ENCODE data around the gene TRMO. TPM values are rescaled to one million over a fixed set of nuclear protein-coding genes. Genes with fewer than 3 reads are reported as not detected.

Gene TRMO
- total RNA-seq, 2 donors from 2014 or later: 41.2 to 46.3 TPM

DNA sequence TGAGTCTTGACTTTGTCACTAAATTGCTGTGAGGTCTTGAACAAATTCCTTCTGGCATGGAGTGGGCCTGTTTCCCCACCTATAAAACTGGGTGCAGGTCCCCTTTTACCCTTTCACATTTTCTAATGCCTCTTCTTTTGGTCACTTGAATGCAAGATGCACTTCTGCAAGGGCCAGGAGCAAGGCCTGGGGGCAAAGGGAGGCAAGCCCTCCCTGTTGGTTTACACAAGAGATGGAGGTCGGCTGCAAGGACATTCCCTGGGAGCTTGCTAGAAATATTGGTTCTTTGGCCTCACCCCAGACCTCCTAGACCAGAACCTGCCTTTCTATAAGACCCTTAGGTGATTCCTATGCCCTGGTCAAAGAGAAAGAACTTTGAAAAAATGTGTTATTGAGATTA, 63.5 kb downstream of the TRMO start:
- H3K27ac Mint-ChIP-seq: no peak overlapping the region
- peaks cover 72% of the 10 kb centered on the region for H3K27me3 Mint-ChIP-seq
- peaks cover 7% of the 10 kb centered on the region for H3K36me3 Mint-ChIP-seq (ENCODE audit: low read depth)
- no peak for ATAC-seq
- DNase-seq: no peak
- H3K4me3 Mint-ChIP-seq: no peak overlapping the region
- H3K4me1 Mint-ChIP-seq: peaks cover 10% of the 10 kb centered on the region
- peaks cover 4% of the 10 kb centered on the region for H3K9me3 ChIP-seq (ENCODE audit: control insufficient read depth, low read length, poor library complexity, severe bottlenecking)

DNA sequence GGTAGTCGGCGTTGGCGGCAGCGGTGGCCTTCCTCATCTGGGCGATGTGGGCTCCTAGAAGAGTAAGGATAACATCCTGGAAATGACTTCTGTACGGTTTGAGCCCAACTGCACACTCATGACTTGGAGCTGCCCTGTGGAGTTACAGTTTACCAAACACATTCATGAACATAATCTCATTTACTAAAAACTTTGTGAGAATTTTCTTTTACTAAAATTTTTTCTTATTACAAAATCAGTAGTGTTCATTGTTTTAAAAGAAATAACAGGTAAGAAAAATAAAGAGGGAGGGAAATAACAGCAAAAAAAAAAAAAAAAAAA, 63.9 kb downstream of the TRMO start:
- DNase-seq: no peak
- Mint-ChIP-seq H3K4me1 (peaks cover 10% of the 10 kb centered on the region), H3K4me3 (peak overlapping the region; percentile 28), H3K27me3 (peaks cover 72% of the 10 kb centered on the region), H3K36me3 (ENCODE audit: low read depth) (peaks cover 6% of the 10 kb centered on the region), H3K27ac (no peak overlapping the region)
- H3K9me3 ChIP-seq (ENCODE audit: control insufficient read depth, low read length, poor library complexity, severe bottlenecking): peaks cover 4% of the 10 kb centered on the region
- no peak for ATAC-seq

GRCh38 chr9:97857606-97858392, 64.5 kb downstream of the TRMO start:
- ATAC-seq (no peak), DNase-seq (no peak)
- Mint-ChIP-seq H3K27ac (no peak overlapping the region), H3K36me3 (ENCODE audit: low read depth) (peaks cover 6% of the 10 kb centered on the region), H3K4me1 (peaks cover 12% of the 10 kb centered on the region), H3K4me3 (peak overlapping the region; percentile 28), H3K27me3 (peaks cover 72% of the 10 kb centered on the region)
- H3K9me3 ChIP-seq (ENCODE audit: control insufficient read depth, low read length, poor library complexity, severe bottlenecking): peaks cover 4% of the 10 kb centered on the region

DNA sequence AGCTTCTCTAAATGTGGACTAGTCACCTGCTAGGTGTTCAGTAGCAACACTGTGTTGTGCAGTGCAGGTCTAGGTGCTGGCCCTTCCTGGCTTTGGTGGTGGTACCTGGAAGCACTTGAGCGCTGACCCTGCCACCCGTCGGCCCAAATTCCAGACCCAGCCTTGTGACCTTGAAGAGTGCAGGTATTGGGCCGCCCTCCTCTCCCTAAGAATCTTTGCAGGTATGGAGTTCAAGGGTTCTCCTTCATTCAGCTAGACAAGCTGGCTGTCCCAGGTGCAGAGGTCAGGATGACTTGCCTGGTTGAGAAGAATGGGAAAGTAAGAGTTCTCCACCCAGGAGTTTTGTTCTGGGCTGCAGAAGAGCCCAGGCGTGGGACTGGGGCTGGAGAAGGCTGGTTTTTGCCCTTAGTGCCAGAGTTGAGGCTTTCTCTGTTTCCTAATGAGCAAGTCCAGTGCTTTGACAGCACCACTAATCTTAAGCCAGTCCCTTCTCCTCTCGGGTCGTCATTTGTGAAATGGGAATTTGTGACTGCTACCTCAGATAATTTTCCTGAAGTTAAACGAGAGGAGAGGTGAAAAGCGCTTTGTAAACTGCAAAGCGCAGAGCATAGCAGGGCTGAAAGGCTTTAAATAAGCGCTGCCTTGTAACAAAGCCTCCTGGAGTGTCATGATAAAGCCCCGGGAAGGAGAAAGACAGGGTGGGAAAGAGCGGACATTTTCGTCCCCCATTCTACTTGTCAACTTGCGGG, 65.3 kb downstream of the TRMO start:
- Mint-ChIP-seq H3K4me1 (peaks cover 12% of the 10 kb centered on the region), H3K36me3 (ENCODE audit: low read depth) (peaks cover 6% of the 10 kb centered on the region), H3K27me3 (peaks cover 68% of the 10 kb centered on the region), H3K4me3 (no peak overlapping the region), H3K27ac (no peak overlapping the region)
- ATAC-seq (no peak), DNase-seq (no peak)
- peaks cover 4% of the 10 kb centered on the region for H3K9me3 ChIP-seq (ENCODE audit: control insufficient read depth, low read length, poor library complexity, severe bottlenecking)

- peaks cover 4% of the 10 kb centered on the region for H3K9me3 ChIP-seq (ENCODE audit: control insufficient read depth, low read length, poor library complexity, severe bottlenecking)
- ATAC-seq (no peak), DNase-seq (no peak)
- H3K36me3 Mint-ChIP-seq (ENCODE audit: low read depth): peaks cover 2% of the 10 kb centered on the region
- no peak overlapping the region for H3K4me3 Mint-ChIP-seq
- H3K27me3 Mint-ChIP-seq: peaks cover 65% of the 10 kb centered on the region
- peaks cover 12% of the 10 kb centered on the region for H3K4me1 Mint-ChIP-seq
- no peak overlapping the region for H3K27ac Mint-ChIP-seq
Observed at GRCh38 chr9:97855899-97856298, 66.4 kb downstream of the TRMO start.

GRCh38 chr9:97855486-97855875, 66.8 kb downstream of the TRMO start:
- DNase-seq (no peak), ATAC-seq (no peak)
- Mint-ChIP-seq H3K4me1 (peaks cover 12% of the 10 kb centered on the region), H3K27me3 (peaks cover 65% of the 10 kb centered on the region), H3K4me3 (peak overlapping the region; percentile 47), H3K27ac (no peak overlapping the region), H3K36me3 (ENCODE audit: low read depth) (peaks cover 4% of the 10 kb centered on the region)
- H3K9me3 ChIP-seq (ENCODE audit: control insufficient read depth, low read length, poor library complexity, severe bottlenecking): peaks cover 4% of the 10 kb centered on the region

DNA sequence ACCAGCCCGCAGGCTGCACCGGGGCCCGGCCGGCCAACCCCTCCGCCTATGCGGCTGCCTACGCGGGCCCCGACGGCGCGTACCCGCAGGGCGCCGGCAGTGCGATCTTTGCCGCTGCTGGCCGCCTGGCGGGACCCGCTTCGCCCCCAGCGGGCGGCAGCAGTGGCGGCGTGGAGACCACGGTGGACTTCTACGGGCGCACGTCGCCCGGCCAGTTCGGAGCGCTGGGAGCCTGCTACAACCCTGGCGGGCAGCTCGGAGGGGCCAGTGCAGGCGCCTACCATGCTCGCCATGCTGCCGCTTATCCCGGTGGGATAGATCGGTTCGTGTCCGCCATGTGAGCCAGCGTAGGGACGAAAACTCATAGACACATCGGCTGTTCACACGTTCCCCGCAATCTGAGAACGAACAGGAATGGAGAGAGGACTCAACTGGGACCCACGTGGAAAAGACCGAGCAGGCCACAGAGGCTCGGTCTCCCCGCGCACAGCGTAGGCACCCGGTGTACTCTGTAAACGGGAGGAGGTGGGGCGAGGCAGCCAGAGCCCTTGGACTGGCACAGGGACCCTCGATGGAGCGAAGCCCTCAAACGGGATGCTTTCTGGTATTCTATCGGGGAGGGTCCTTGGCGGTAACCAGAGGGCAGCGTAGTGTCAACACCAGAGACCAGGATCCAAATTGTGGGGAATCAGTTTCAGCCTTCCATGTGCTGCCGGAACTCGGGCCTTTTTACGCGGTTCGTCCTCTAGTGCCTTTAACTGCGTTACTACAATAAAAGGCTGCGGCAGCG, 67.4 kb downstream of the TRMO start:
- Mint-ChIP-seq H3K36me3 (ENCODE audit: low read depth) (peaks cover 5% of the 10 kb centered on the region), H3K4me3 (peak overlapping the region; percentile 47), H3K27me3 (peaks cover 65% of the 10 kb centered on the region), H3K27ac (no peak overlapping the region), H3K4me1 (peaks cover 12% of the 10 kb centered on the region)
- DNase-seq: no peak
- peaks cover 4% of the 10 kb centered on the region for H3K9me3 ChIP-seq (ENCODE audit: control insufficient read depth, low read length, poor library complexity, severe bottlenecking)
- ATAC-seq: no peak

Other genes with a start within 250 kb of the TRMO start
- gene XPA, start 225.2 kb downstream of the TRMO start, total RNA-seq: 10 to 100 TPM; 16.6 to 23.4 TPM
- under 1 TPM in 1 of 2 donors, not detected in 1; 0.08 TPM for gene FOXE1, start 69.3 kb downstream of the TRMO start, total RNA-seq
- gene HEMGN, start 15.7 kb upstream of the TRMO start, total RNA-seq: 1 to 10 TPM; 1.3 to 9.0 TPM
- gene ANP32B, start 60.8 kb upstream of the TRMO start, total RNA-seq: 100 to 1,000 TPM; 143 to 158 TPM
- 10 to 100 TPM; 38.1 to 44.9 TPM for gene NANS, start 134.2 kb upstream of the TRMO start, total RNA-seq
- 10 to 100 TPM; 63.8 to 64.6 TPM for gene TRIM14, start 196.7 kb upstream of the TRMO start, total RNA-seq

Measured in T-helper 17 cell (primary cell).